Erythroblast (primary cell): ENCODE results near the gene PSMG3.

Experiments
- GATA1 ChIP-seq: IDR thresholded peaks from 2 replicates; pipeline ENCODE4 v1.6.1; 2011; ENCODE audit warnings: low read depth, mild to moderate bottlenecking, control low read depth, low read length, moderate library complexity
- POLR2A ChIP-seq: IDR thresholded peaks from 2 replicates; pipeline ENCODE4 v1.6.1; 2011; ENCODE audit warnings: mild to moderate bottlenecking, low read length

DNA sequence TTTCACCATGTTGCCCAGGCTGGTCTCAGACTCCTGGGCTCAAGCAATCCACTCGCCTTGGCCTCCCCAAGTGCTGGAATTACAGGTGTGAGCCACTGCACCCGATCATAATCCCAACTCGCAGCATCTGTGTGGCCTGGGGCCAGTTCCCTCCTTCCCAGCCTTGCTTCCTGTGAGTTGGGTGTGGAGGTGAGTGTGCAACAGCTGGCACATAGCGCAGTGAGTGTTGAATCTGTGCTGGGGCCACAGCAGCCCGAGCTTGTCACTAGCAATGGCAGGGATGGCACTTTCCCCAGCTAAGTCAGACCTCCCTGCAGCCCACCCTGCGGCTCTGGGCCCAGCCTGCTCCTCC, 26.0 kb downstream of the PSMG3 start:
- TF ChIP-seq POLR2A: no peak
- no peak for TF ChIP-seq GATA1
